Body of pancreas (tissue), 4 donors: ENCODE results near the gene ARCN1.

ENCODE experiments used
- POLR2A ChIP-seq, 3 donors: fragments of 450-650 bp; IDR thresholded peaks; one replicate each; pipeline ENCODE4 v1.6.1; 2016; ENCODE audit warnings: antibody characterized with exemption in 3 of 3, mild to moderate bottlenecking in 2 of 3
- TF ChIP-seq, protein P1 (sequence below), 7 experiments: fragments of 450-650 bp in 4 of 7; fragments of 200-600 bp in 3 of 7; sonication (generic) in 3 of 7; IDR thresholded peaks; one replicate each; pipeline ENCODE4 v1.5.1; 2016 to 2019; ENCODE audit warnings: antibody characterized with exemption in 7 of 7

DNA sequence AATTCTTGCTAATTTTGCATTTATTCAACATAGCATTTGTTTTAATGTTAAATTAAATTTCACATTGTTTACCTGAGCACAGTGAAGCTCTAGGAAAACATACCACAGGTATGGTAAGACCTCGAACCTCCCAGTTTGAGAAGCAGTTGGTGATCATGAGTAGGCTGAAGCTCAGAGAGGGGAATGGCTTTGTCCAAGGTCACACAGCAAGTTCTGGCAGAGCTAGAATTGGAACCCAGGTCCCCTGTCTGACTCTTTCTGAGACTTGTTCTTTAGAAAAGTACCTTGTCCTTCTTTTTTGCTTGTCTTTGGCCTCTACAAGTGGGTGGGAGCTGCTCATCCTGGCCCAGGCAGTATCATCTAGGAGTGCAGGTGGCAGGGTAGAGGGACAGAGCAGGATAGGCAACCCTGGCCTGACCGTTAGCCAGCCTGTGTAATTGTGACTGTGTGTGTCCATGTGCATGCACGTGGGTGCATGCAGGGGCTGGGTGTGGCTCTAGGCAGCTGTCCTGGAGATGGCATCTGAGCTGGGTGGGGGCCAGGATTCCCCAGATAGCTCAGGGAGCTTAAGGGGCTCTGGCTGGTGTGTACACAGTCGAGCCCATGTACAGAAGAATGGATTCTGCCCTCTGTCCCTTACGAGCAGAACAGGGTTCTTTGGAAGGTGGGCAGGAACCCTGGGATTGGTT, 56.8 kb downstream of the ARCN1 start:
- TF ChIP-seq, protein P1, sequence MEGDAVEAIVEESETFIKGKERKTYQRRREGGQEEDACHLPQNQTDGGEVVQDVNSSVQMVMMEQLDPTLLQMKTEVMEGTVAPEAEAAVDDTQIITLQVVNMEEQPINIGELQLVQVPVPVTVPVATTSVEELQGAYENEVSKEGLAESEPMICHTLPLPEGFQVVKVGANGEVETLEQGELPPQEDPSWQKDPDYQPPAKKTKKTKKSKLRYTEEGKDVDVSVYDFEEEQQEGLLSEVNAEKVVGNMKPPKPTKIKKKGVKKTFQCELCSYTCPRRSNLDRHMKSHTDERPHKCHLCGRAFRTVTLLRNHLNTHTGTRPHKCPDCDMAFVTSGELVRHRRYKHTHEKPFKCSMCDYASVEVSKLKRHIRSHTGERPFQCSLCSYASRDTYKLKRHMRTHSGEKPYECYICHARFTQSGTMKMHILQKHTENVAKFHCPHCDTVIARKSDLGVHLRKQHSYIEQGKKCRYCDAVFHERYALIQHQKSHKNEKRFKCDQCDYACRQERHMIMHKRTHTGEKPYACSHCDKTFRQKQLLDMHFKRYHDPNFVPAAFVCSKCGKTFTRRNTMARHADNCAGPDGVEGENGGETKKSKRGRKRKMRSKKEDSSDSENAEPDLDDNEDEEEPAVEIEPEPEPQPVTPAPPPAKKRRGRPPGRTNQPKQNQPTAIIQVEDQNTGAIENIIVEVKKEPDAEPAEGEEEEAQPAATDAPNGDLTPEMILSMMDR (IDR thresholded peaks at IDR 0.05): no peak
- TF ChIP-seq POLR2A (IDR thresholded peaks at IDR 0.05): no peak
